Upper lobe of left lung (tissue), 6 donors: ENCODE measurements around the gene SLC52A3. TPM values are rescaled to one million over a fixed set of nuclear protein-coding genes. Genes with fewer than 3 reads are reported as not detected.

Experiments
- ATAC-seq, 2 donors: fragments of 200-7000 bp; cut with Tn5 transposase; one replicate each; pipeline ENCODE4 v1.9.1; 2022; ENCODE audit warnings: mild to moderate bottlenecking in 2 of 2, moderate library complexity in 2 of 2; ENCODE audit not compliant: low FRiP score in 2 of 2
- DNase-seq, 2 donors: peaks; one replicate each; pipeline ENCODE4 v3.0.0-alpha.2; 2019 to 2020
- H3K27ac ChIP-seq, 4 donors: fragments of 200-600 bp; sonication (generic); one replicate each; pipeline ENCODE4 v1.5.1; 2016 to 2019
- H3K27me3 ChIP-seq, 4 donors: fragments of 200-600 bp; sonication (generic); one replicate each; pipeline ENCODE4 v1.5.1; 2017 to 2019
- H3K36me3 ChIP-seq, 4 donors: fragments of 200-600 bp; sonication (generic); one replicate each; pipeline ENCODE4 v1.5.1; 2016 to 2019
- H3K4me1 ChIP-seq, 4 donors: fragments of 200-600 bp; sonication (generic); one replicate each; pipeline ENCODE4 v1.5.1; 2018 to 2019
- H3K4me3 ChIP-seq, 4 donors: fragments of 200-600 bp; sonication (generic); one replicate each; pipeline ENCODE4 v1.5.1; 2017 to 2019; ENCODE audit warnings: mild to moderate bottlenecking in 2 of 4, moderate library complexity in 1 of 4
- H3K9me3 ChIP-seq, 4 donors: fragments of 200-600 bp; sonication (generic); one replicate each; pipeline ENCODE4 v1.5.1; 2018 to 2019
- CTCF ChIP-seq, 6 experiments: fragments of 450-650 bp in 4 of 6; fragments of 200-600 bp in 2 of 6; sonication (generic) in 2 of 6; IDR thresholded peaks; one replicate each; pipeline ENCODE4 v1.5.1; 2016 to 2019; ENCODE audit warnings: antibody characterized with exemption in 6 of 6
- EP300 ChIP-seq, 4 donors: sonication (generic); formaldehyde crosslinking; IDR thresholded peaks; one replicate each; pipeline ENCODE4 v1.5.1; 2017; ENCODE audit warnings: antibody characterized with exemption in 4 of 4, control low read depth in 2 of 4
- POLR2A ChIP-seq, 4 donors: fragments of 450-650 bp; IDR thresholded peaks; one replicate each; pipeline ENCODE4 v1.5.1; 2016 to 2017; ENCODE audit warnings: antibody characterized with exemption in 4 of 4, mild to moderate bottlenecking in 2 of 4
- POLR2AphosphoS5 ChIP-seq, 2 donors: sonication (generic); formaldehyde crosslinking; IDR thresholded peaks; one replicate each; pipeline ENCODE4 v1.5.1; 2017; ENCODE audit warnings: antibody characterized with exemption in 2 of 2
- WGBS, 2 donors: methylation state at CpG; one replicate each; pipeline ENCODE4 v1.1.5; 2017 to 2018; 5-methylcytosine and 5-hydroxymethylcytosine counted together
- total RNA-seq, 6 donors: library from RNA; depleted of rRNA in 4 of 6; stranded (reverse); fragments of >200 nt in 4 of 6; gene quantifications; one replicate each; pipeline versions ENCODE4 v1.1.0 to v1.2.1, GENCODE V29; 2016 to 2021
- donor health status: DM: no; HTN: no; CAD: no; lungs with moderate emphysema.
- donor health status: DM: no; HTN: yes; CAD: no; lungs with severe emphysema.

The SLC52A3 gene
- total RNA-seq, 6 donors from 2014 or later: 0.89 to 3.5 (median 3.1) TPM

GRCh38 chr20:752291-752690, 16.0 kb downstream of the SLC52A3 start:
- no peak for TF ChIP-seq POLR2AphosphoS5 (IDR thresholded peaks at IDR 0.05)
- TF ChIP-seq POLR2A (IDR thresholded peaks at IDR 0.05): no peak
- no peak for TF ChIP-seq CTCF (IDR thresholded peaks at IDR 0.05)
- no peak for TF ChIP-seq EP300 (IDR thresholded peaks at IDR 0.05)
- no peaks in the 10 kb centered on the region for H3K9me3 ChIP-seq

GRCh38 chr20:751761-752160, 16.5 kb downstream of the SLC52A3 start:
- H3K9me3 ChIP-seq: no peaks in the 10 kb centered on the region
- H3K27me3 ChIP-seq: no peaks in the 10 kb centered on the region
- no peak overlapping the region for H3K27ac ChIP-seq
- no peak overlapping the region for H3K4me3 ChIP-seq
- WGBS, 2 donors: 76 to 87% methylated on average over 5 of the region's 5 CpGs
- H3K4me1 ChIP-seq: no peaks in the 10 kb centered on the region
- ATAC-seq (no peak), DNase-seq (no peak)
- no peaks in the 10 kb centered on the region for H3K36me3 ChIP-seq
- TF ChIP-seq POLR2A (IDR thresholded peaks at IDR 0.05): no peak
- no peak for TF ChIP-seq EP300 (IDR thresholded peaks at IDR 0.05)
- TF ChIP-seq CTCF (IDR thresholded peaks at IDR 0.05): no peak
- TF ChIP-seq POLR2AphosphoS5 (IDR thresholded peaks at IDR 0.05): no peak

More at GRCh38 chr20:752291-752690, 16.0 kb downstream of the SLC52A3 start:
- Histone ChIP-seq H3K36me3 (no peaks in the 10 kb centered on the region), H3K27me3 (no peaks in the 10 kb centered on the region), H3K27ac (no peak overlapping the region), H3K4me3 (no peak overlapping the region), H3K4me1 (no peaks in the 10 kb centered on the region)
- WGBS, 2 donors: 87 to 95% methylated on average over 5 of the region's 5 CpGs
- no peak for DNase-seq
- ATAC-seq: no peak

- no peaks in the 10 kb centered on the region for H3K36me3 ChIP-seq
- H3K27ac ChIP-seq: no peak overlapping the region
- 92 to 93% methylated on average over 3 of the region's 3 CpGs for WGBS, 2 donors
- DNase-seq (no peak), ATAC-seq (no peak)
- no peaks in the 10 kb centered on the region for H3K4me1 ChIP-seq
- H3K27me3 ChIP-seq: no peaks in the 10 kb centered on the region
- H3K4me3 ChIP-seq: no peak overlapping the region
- TF ChIP-seq CTCF (IDR thresholded peaks at IDR 0.05): no peak
- no peak for TF ChIP-seq EP300 (IDR thresholded peaks at IDR 0.05)
- TF ChIP-seq POLR2AphosphoS5 (IDR thresholded peaks at IDR 0.05): no peak
- no peak for TF ChIP-seq POLR2A (IDR thresholded peaks at IDR 0.05)
- H3K9me3 ChIP-seq: peaks cover 0 to 4% (median 2%) of the 10 kb centered on the region in 4 donors
Observed at GRCh38 chr20:750801-751200, 17.5 kb downstream of the SLC52A3 start.

GRCh38 chr20:745683-746301, 22.5 kb downstream of the SLC52A3 start:
- ATAC-seq (no peak), DNase-seq (no peak)
- no peaks in the 10 kb centered on the region for H3K36me3 ChIP-seq
- no peak overlapping the region for H3K27ac ChIP-seq
- H3K27me3 ChIP-seq: no peaks in the 10 kb centered on the region
- H3K4me1 ChIP-seq: no peaks in the 10 kb centered on the region
- TF ChIP-seq CTCF (IDR thresholded peaks at IDR 0.05) (no peak), POLR2A (IDR thresholded peaks at IDR 0.05) (no peak), EP300 (IDR thresholded peaks at IDR 0.05) (no peak), POLR2AphosphoS5 (IDR thresholded peaks at IDR 0.05) (no peak)
- no peak overlapping the region for H3K4me3 ChIP-seq
- H3K9me3 ChIP-seq: peaks cover 4 to 18% (median 9%) of the 10 kb centered on the region in 4 donors
- whole genome bisulfite sequencing, 2 donors: 84% methylated on average over 4 of the region's 4 CpGs

- TF ChIP-seq POLR2AphosphoS5 (IDR thresholded peaks at IDR 0.05): no peak
- Histone ChIP-seq H3K27me3 (no peaks in the 10 kb centered on the region), H3K27ac (no peak overlapping the region), H3K36me3 (no peaks in the 10 kb centered on the region), H3K4me1 (no peaks in the 10 kb centered on the region), H3K4me3 (no peak overlapping the region), H3K9me3 (peaks cover 4 to 18% (median 9%) of the 10 kb centered on the region in 4 donors)
- no peak for DNase-seq
- WGBS, 2 donors: 68% methylated on average over 2 of the region's 2 CpGs
- ATAC-seq: no peak
Observed at GRCh38 chr20:742156-742555, 26.1 kb downstream of the SLC52A3 start.
